GM12874 (cell line): Measurements from ENCODE around the gene MAGED2.

ENCODE experiments used
- TF ChIP-seq, protein P1 (sequence below): IDR thresholded peaks from 2 replicates; pipeline ENCODE4 v1.5.1; 2011; ENCODE audit warnings: low read depth, mild to moderate bottlenecking, control low read depth, low read length, moderate library complexity; ENCODE audit not compliant: insufficient read depth

The MAGED2 gene

DNA sequence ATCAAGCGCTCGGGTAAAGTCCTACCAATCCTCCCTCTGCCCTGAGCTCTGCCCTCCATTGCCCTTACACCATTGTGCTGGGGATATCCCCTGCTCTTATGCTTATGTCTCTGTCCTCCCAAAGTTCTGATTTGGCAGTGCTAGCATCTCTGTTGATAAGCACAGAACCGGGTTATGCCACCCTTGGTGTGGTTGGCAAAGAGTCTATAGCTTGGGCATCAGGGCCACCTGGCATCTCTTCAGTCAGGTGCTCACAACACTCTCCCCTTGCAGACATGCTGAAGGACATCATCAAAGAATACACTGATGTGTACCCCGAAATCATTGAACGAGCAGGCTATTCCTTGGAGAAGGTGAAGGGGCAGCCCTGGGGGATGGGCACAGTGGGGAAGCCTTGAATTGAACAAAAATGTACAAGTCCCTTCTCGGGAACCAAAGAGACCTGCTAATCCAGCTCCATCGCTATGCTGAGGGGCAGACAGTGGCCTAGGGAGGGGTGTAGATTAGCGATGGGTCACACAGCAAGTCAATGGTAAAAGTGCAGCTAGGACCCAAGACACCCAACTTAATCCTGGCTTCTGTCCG, 3.8 kb downstream of the MAGED2 start:
- TF ChIP-seq, protein P1, sequence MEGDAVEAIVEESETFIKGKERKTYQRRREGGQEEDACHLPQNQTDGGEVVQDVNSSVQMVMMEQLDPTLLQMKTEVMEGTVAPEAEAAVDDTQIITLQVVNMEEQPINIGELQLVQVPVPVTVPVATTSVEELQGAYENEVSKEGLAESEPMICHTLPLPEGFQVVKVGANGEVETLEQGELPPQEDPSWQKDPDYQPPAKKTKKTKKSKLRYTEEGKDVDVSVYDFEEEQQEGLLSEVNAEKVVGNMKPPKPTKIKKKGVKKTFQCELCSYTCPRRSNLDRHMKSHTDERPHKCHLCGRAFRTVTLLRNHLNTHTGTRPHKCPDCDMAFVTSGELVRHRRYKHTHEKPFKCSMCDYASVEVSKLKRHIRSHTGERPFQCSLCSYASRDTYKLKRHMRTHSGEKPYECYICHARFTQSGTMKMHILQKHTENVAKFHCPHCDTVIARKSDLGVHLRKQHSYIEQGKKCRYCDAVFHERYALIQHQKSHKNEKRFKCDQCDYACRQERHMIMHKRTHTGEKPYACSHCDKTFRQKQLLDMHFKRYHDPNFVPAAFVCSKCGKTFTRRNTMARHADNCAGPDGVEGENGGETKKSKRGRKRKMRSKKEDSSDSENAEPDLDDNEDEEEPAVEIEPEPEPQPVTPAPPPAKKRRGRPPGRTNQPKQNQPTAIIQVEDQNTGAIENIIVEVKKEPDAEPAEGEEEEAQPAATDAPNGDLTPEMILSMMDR: no peak

DNA sequence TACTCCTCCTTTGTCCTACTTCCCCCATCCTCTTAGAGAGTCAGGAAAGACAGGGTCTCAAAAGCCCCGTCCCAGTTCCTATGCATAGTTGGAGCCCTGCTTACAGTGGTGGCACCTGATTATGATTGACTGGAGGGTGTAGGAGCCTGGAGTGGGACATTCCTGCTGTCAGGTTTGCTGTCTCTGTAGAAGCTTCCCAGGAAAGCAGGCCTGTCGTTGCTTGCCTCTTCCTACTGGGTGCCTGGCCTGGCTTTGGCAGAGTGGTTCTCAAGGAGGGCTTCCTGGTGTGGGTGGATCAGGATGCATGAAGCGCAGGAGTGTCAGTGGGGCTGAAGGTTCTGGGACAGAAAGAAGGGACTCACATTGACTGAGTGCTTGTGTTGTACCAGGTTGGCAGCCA, 4.8 kb downstream of the MAGED2 start:
- TF ChIP-seq, protein P1: no peak

DNA sequence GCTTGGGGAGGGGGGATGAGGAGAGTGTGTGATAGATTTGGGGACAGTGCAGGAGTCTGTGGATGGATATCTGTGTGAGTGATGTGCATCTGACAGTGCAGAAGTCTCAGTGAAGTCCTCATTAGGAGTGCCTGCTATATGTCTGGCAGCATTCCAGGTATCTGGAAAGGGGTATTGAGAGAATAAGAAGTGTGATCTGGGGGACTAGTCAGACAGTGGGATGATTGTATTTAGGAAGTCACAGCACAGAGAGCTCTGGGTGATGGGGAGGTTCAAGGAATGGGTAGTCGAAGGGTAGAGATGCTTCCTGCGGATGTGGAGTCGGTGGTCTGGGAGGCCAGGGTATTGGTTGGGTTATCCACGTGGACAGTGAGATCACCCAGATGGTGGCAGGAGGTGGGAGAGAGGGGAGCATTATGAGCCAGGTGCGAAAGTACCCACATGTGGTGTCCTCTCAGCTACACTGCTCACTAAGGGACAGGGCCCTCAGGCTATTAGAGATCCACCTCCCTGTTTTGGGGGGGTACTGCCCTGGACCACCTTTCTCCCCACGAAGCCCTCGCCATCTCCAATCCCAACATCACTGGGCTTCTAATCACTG, 9.8 kb downstream of the MAGED2 start:
- TF ChIP-seq, protein P1: no peak

DNA sequence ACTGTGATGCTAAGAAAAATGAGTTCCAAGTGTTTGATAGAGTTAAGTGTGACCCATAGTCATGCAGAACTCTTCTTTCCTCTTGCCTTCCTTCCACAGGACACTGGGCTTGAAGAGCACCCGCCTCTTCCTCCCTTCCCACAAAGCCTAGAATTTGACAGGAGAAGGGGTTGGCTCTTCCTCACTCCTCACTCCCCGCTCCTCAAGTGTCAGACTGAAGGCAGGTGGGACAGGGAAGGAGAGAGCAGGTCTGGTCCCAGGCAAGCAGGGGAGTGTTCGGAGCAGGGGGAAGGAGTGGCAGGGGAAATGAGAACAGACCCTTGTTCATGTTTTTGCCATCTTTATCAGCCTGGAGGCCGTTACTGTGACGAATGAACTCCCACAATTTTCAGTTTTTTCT, 10.7 kb downstream of the MAGED2 start:
- TF ChIP-seq, protein P1: no peak

DNA sequence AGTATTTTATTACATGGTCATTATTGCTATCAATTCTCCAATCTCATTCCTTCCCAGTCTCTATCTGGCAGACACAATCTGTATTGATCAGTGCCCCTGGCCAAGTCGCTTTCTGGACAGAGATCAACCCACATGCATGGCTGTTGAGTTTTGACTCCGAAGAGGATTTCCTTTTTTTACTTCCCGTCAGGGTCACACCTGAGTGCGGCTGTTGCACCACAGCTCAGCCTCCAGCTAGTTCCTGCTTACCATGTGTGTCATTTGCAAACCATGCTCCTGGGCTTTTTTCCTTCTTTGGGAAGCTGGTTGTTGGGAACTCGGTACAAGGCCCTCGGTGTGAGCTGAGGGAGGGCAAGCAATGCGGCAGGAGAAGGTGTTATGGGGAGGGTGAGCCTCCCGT, 11.7 kb downstream of the MAGED2 start:
- TF ChIP-seq, protein P1: no peak

DNA sequence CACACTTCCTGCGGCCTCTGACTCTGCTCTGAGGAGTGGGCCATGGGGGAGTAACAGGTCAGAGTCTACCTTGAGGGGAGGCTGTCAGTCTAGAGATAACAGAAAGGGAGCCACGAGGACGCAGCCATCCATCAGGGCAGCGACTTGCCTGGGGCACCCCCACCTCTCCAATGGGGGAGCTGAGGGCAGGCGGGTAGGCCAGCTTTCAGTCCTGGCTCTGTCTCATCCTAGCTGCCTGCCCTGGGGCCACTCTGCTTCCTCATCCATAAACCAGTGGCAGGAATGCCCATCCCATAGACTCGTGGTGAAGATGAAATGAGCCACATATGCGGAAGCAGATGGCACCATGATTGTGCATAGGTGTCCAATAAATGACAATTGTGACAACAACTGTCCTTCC, 13.2 kb downstream of the MAGED2 start:
- TF ChIP-seq, protein P1: no peak

DNA sequence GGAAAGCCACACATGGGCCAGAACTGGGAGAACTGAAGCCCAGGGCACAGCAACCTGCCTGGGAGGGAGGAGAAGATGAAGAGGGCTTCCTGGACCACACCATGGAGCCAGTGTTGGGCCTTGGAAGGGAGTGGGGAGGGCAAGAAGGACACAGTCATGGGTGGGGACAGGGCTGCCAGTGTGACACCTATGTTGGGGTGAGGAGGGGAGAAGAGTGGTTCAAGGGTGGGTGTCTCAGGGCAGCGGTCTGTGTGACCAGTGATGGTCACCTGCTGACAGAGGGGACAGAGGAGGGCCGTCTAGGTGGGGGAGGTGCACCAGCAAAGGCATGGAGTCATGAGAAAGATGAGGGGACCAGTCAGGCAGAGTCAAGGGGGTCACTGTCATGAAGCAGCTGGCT, 13.8 kb downstream of the MAGED2 start:
- TF ChIP-seq, protein P1: no peak
